ENCODE results near the gene NEIL1.

- no peak for TF ChIP-seq CTCF (IDR thresholded peaks at IDR 0.05)
- no peak for TF ChIP-seq POLR2A (IDR thresholded peaks at IDR 0.05)
Measured at GRCh38 chr15:75362642-75363249, 15.9 kb downstream of the NEIL1 start.

Data from testis (tissue), 2 donors.